ENCODE data around the gene PNLIPRP3.

The PNLIPRP3 gene

DNA sequence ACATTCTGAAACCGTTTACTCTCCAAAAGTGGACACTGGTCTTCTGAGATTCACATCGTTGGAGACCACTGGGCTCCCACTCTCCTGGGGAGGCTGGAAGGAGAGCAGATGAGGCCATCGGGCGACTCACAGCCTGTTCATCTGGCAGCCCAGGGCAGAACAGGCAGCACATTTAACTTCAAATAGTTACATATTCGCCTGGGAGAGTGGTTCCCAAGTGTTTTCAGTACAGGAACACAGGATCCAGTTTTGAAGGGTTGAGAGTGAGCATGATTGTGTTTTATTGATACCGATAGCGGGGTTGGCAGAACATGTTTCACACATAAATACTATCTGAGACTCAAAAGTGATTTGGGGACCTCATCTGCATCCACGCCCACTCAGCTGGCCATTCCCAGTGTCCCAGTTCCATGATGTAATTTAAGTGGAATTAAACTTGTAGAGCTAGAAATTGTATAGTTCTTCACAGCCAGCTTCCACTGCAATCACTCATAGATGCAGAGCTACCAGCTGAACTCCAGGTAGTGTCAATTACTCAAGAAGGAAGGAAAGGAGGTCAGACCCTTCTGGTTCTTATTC, 95.2 kb downstream of the PNLIPRP3 start:
- Histone ChIP-seq H3K27ac (ENCODE audit: low read length) (no peak overlapping the region), H3K4me1 (ENCODE audit: control insufficient read depth, low read depth, low read length) (no peaks in the 10 kb centered on the region)

DNA sequence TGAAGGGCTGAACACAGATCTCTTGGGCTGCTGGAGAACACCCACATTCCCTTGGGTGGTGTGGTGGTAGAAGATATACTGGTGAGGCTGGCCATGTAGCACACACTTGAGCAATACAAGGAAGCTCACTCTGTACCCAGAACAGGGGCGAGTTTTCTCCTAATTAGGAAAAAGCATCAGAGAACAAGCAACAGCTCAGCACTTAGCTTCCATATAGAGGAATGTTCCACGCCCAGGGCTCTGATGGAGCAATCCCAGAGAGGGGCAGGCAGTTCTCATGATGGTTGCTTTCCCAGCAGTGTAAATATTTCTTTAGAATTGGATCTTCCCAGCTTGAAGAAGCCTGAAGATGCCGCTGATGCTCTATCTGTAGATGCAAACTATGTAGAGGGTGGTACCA, 97.1 kb downstream of the PNLIPRP3 start:
- H3K27ac ChIP-seq (ENCODE audit: low read length): no peak overlapping the region
- H3K36me3 ChIP-seq (ENCODE audit: control insufficient read depth, low read depth, low read length): no peaks in the 10 kb centered on the region
- no peaks in the 10 kb centered on the region for H3K4me1 ChIP-seq (ENCODE audit: control insufficient read depth, low read depth, low read length)
- H3K9ac ChIP-seq (ENCODE audit: low read length): no peak overlapping the region
- no peaks in the 10 kb centered on the region for H3K27me3 ChIP-seq (ENCODE audit: control insufficient read depth, insufficient read depth, low read length)
- no peak overlapping the region for H3K4me3 ChIP-seq (ENCODE audit: low read length)
- no peaks in the 10 kb centered on the region for H3K9me3 ChIP-seq (ENCODE audit: control insufficient read depth, low read depth, low read length)

More for the DNA sequence above, 95.2 kb downstream of the PNLIPRP3 start:
- H3K9me3 ChIP-seq (ENCODE audit: control insufficient read depth, low read depth, low read length): no peaks in the 10 kb centered on the region
- H3K9ac ChIP-seq (ENCODE audit: low read length): no peak overlapping the region
- no peaks in the 10 kb centered on the region for H3K27me3 ChIP-seq (ENCODE audit: control insufficient read depth, insufficient read depth, low read length)
- no peak overlapping the region for H3K4me3 ChIP-seq (ENCODE audit: low read length)
- H3K36me3 ChIP-seq (ENCODE audit: control insufficient read depth, low read depth, low read length): no peaks in the 10 kb centered on the region

GRCh38 chr10:116526219-116526618, 98.6 kb downstream of the PNLIPRP3 start:
- H3K9me3 ChIP-seq (ENCODE audit: control insufficient read depth, low read depth, low read length): no peaks in the 10 kb centered on the region
- no peaks in the 10 kb centered on the region for H3K4me1 ChIP-seq (ENCODE audit: control insufficient read depth, low read depth, low read length)
- H3K4me3 ChIP-seq (ENCODE audit: low read length): no peak overlapping the region
- H3K27ac ChIP-seq (ENCODE audit: low read length): no peak overlapping the region
- H3K27me3 ChIP-seq (ENCODE audit: control insufficient read depth, insufficient read depth, low read length): no peaks in the 10 kb centered on the region
- H3K9ac ChIP-seq (ENCODE audit: low read length): no peak overlapping the region
- no peaks in the 10 kb centered on the region for H3K36me3 ChIP-seq (ENCODE audit: control insufficient read depth, low read depth, low read length)

All from iPS-18a (cell line).